ENCODE results near the gene MBNL2. TPM values are rescaled to one million over a fixed set of nuclear protein-coding genes. Genes with fewer than 3 reads are reported as not detected.

MBNL2 gene
- total RNA-seq, 1 donor from 2014 or later: 50.4 TPM

GRCh38 chr13:97440598-97441170, 218.6 kb downstream of the MBNL2 start:
- no peak for DNase-seq (ENCODE audit: low read depth, low spot score)

GRCh38 chr13:97441368-97441767, 219.2 kb downstream of the MBNL2 start:
- no peak for DNase-seq (ENCODE audit: low read depth, low spot score)

Other genes with a start within 250 kb of the MBNL2 start
- gene OXGR1, start 227.9 kb upstream of the MBNL2 start, total RNA-seq: not detected in 2 replicates
- gene RAP2A, start 211.8 kb downstream of the MBNL2 start, total RNA-seq: 77.7 and 88.5 TPM in 2 replicates